Endothelial cell of umbilical vein (primary cell): Measurements from ENCODE around the gene CCDC190. TPM values are rescaled to one million over a fixed set of nuclear protein-coding genes. Genes with fewer than 3 reads are reported as not detected.

Experiments
- BruUV-seq: library from RNA; stranded (reverse); fragments of 400-500 nt; replicated peaks from 2 replicates; lab custom pipeline; 2021; lab: Mats Ljungman, UMichigan
- CTCF ChIA-PET: fragments of 300-600, 350-600 bp; sonication (Branson Sonifier 250); formaldehyde crosslinking; loops from one replicate; lab custom pipeline; 2021; ENCODE audit warnings: antibody characterized with exemption, inconsistent platforms; lab: Charles Lee
- POLR2A ChIA-PET: fragments of 300-600, 350-600 bp; sonication (Branson Sonifier 250); formaldehyde crosslinking; loops from one replicate; lab custom pipeline; 2021; ENCODE audit warnings: antibody characterized with exemption, inconsistent platforms; lab: Charles Lee
- DNase-seq: peaks from one replicate; pipeline ENCODE4 v3.0.0-alpha.2; 2011; ENCODE audit warnings: low read depth, low spot score
- FAIRE-seq: peaks from 2 replicates; lab custom pipeline; 2011; peaks lifted over from hg19 to GRCh38; lab: Jason Lieb, UNC
- H2AFZ ChIP-seq: 2 replicates; pipeline ENCODE4 v1.6.0; 2012; ENCODE audit warnings: low read depth, low read length, control low read depth, inconsistent platforms
- H3K27ac ChIP-seq: 2 replicates; pipeline ENCODE4 v1.5.1; 2011; ENCODE audit warnings: low read depth, mild to moderate bottlenecking, control low read depth, low read length, moderate library complexity; ENCODE audit not compliant: insufficient read depth
- H3K27me3 ChIP-seq, 2 experiments: 2 replicates each; pipeline versions ENCODE4 v1.6.0 to v1.6.1; 2011; ENCODE audit warnings: low read length in 2 of 2, mixed read lengths in 1 of 2; ENCODE audit not compliant: control insufficient read depth in 2 of 2, insufficient read depth in 2 of 2
- H3K36me3 ChIP-seq, 2 experiments: 2 replicates in 1 of 2; 3 replicates in 1 of 2; pipeline ENCODE4 v1.5.1; 2011; ENCODE audit warnings: low read length in 2 of 2, mild to moderate bottlenecking in 1 of 2, moderate library complexity in 1 of 2; ENCODE audit not compliant: control insufficient read depth in 2 of 2, insufficient read depth in 2 of 2; ENCODE audit errors: extremely low read depth in 1 of 2
- H3K4me1 ChIP-seq: 3 replicates; pipeline ENCODE4 v1.5.1; 2011; ENCODE audit warnings: mild to moderate bottlenecking, low read length; ENCODE audit not compliant: control insufficient read depth, insufficient read depth; ENCODE audit errors: extremely low read depth
- H3K4me2 ChIP-seq: 2 replicates; pipeline ENCODE4 v1.6.1; 2011; ENCODE audit warnings: low read length, control low read depth, mixed read lengths; ENCODE audit not compliant: insufficient read depth
- H3K4me3 ChIP-seq, 3 experiments: fragments of 200-600 bp in 1 of 3; sonication (generic), shearing (Covaris generic) in 1 of 3; replicated peaks in 1 of 3; 2 replicates each; pipeline ENCODE4 v1.5.1; 2011 to 2016; ENCODE audit warnings: control low read depth in 3 of 3, low read length in 3 of 3, mild to moderate bottlenecking in 2 of 3, inconsistent platforms in 1 of 3, low read depth in 1 of 3, moderate library complexity in 1 of 3; ENCODE audit not compliant: insufficient read depth in 1 of 3
- H3K79me2 ChIP-seq: 2 replicates; pipeline ENCODE4 v1.6.0; 2012; ENCODE audit warnings: low read length, inconsistent platforms; ENCODE audit not compliant: control insufficient read depth, insufficient read depth
- H3K9ac ChIP-seq: replicated peaks from 2 replicates; pipeline ENCODE3; 2011; ENCODE audit warnings: low read length, control low read depth; ENCODE audit not compliant: insufficient read depth; ENCODE audit errors: extremely low read depth
- H3K9me1 ChIP-seq: replicated peaks from 3 replicates; pipeline ENCODE4 v1.6.0; 2011; ENCODE audit warnings: mild to moderate bottlenecking, low read length; ENCODE audit not compliant: control insufficient read depth, insufficient read depth; ENCODE audit errors: extremely low read depth
- H3K9me3 ChIP-seq: replicated peaks from 2 replicates; pipeline ENCODE4 v1.5.1; 2012; ENCODE audit warnings: low read length, inconsistent platforms; ENCODE audit not compliant: control insufficient read depth, insufficient read depth
- H4K20me1 ChIP-seq: replicated peaks from 2 replicates; pipeline ENCODE3; 2011; ENCODE audit warnings: mild to moderate bottlenecking, low read length; ENCODE audit not compliant: control insufficient read depth, insufficient read depth; ENCODE audit errors: extremely low read depth
- CTCF ChIP-seq, 2 donors: IDR thresholded peaks; 1 replicate in 1 of 2; 2 replicates in 1 of 2; pipeline ENCODE4 v1.5.1; 2011; ENCODE audit warnings: low read length in 2 of 2, mild to moderate bottlenecking in 2 of 2, moderate library complexity in 2 of 2, control low read depth in 1 of 2, inconsistent platforms in 1 of 2, low read depth in 1 of 2; ENCODE audit not compliant: insufficient read depth in 1 of 2; ENCODE audit errors: extremely low read depth in 1 of 2
- EZH2 ChIP-seq: IDR thresholded peaks from 2 replicates; pipeline ENCODE4 v1.6.1; 2012; ENCODE audit warnings: borderline replicate concordance, low read depth, mild to moderate bottlenecking, moderate library complexity, low read length, inconsistent platforms; ENCODE audit not compliant: severe bottlenecking
- FOS ChIP-seq: IDR thresholded peaks from 2 replicates; pipeline ENCODE4 v1.6.1; 2011; ENCODE audit warnings: mild to moderate bottlenecking, low read length, moderate library complexity, borderline replicate concordance; ENCODE audit not compliant: insufficient read depth
- GATA2 ChIP-seq: IDR thresholded peaks from 2 replicates; pipeline ENCODE4 v1.7.0; 2011; ENCODE audit warnings: low read depth, mild to moderate bottlenecking, moderate library complexity, mixed read lengths, low read length; ENCODE audit not compliant: insufficient read length, insufficient read depth
- JUN ChIP-seq: IDR thresholded peaks from 2 replicates; pipeline ENCODE4 v1.6.1; 2011; ENCODE audit warnings: borderline replicate concordance, low read depth; ENCODE audit not compliant: insufficient read length, insufficient read depth
- MYC ChIP-seq: IDR thresholded peaks from one replicate; pipeline ENCODE4 v1.6.1; 2011; ENCODE audit warnings: mild to moderate bottlenecking, low read depth, low read length
- POLR2AphosphoS5 ChIP-seq: IDR thresholded peaks from 2 replicates; pipeline ENCODE4 v1.6.1; 2012; ENCODE audit warnings: low read depth, mild to moderate bottlenecking, control low read depth, low read length, moderate library complexity; ENCODE audit not compliant: insufficient read depth
- dilution Hi-C: fragments of 300-500 bp; cut with MboI; formaldehyde crosslinking; loops from one replicate; pipeline ENCODE4 v1.15.0; 2019; ENCODE audit warnings: low sequenced_read_pairs; ENCODE audit not compliant: extremely low pct_ligation_motif_present
- intact Hi-C: fragments of 100-400 bp; cut with micrococcal nuclease; formaldehyde crosslinking; loops from one replicate; pipeline ENCODE4 v1.10.0; 2022
- polyA plus RNA-seq, 4 experiments: library from polyadenylated mRNA; depleted of rRNA in 3 of 4; stranded (reverse) in 3 of 4; unstranded in 1 of 4; fragments of >200 nt; gene quantifications; 2 replicates each; pipeline versions ENCODE4 v1.2.1 to v1.2.3, GENCODE V29; 2011 to 2012; ENCODE audit warnings: missing spikeins in 1 of 4
- total RNA-seq: library from RNA; stranded (reverse); gene quantifications from 2 replicates; pipeline ENCODE4 v1.2.3, GENCODE V29; 2021
- TF ChIP-seq, protein P1 (sequence below): IDR thresholded peaks from 2 replicates; pipeline ENCODE4 v1.6.1; 2011; ENCODE audit not compliant: insufficient read depth, insufficient read length

The CCDC190 gene
- total and polyA plus RNA-seq, 2 donors (not counting 3 experiments of a cell fraction or from before 2014, with no cell fraction given), result 3.7 to 9.0 TPM

- Histone ChIP-seq H3K9ac (no peak overlapping the region), H3K9me3 (no peaks in the 10 kb centered on the region), H3K4me2 (no peak overlapping the region), H3K9me1 (no peaks in the 10 kb centered on the region), H3K4me1 (peaks cover 48% of the 10 kb centered on the region), H3K36me3 (no peaks in the 10 kb centered on the region), H2AFZ (no peak overlapping the region), H3K4me3 (no peak overlapping the region), H3K27me3 (no peaks in the 10 kb centered on the region), H3K27ac (peak overlapping the region; percentile 93), H4K20me1 (no peaks in the 10 kb centered on the region), H3K79me2 (no peaks in the 10 kb centered on the region)
- ChIA-PET CTCF (interaction anchor here (1.1 to 9.7 kb wide), 9 partner anchors 11 to 457 kb away, joined by 3 to 65 read pairs (median 12); partner anchors contain the start of gene RGS4), POLR2A (interaction anchor here (4.0 kb wide), 1 partner anchor 14 kb away, joined by 10 read pairs; no protein-coding TSS in a partner anchor)
- DNase-seq (no peak), FAIRE-seq (no peak)
- BruUV-seq, result no TSS peak
- TF ChIP-seq FOS (no peak), GATA2 (no peak), JUN (no peak), POLR2AphosphoS5 (no peak), CTCF (IDR thresholded peaks at IDR 0.05; ENCODE audit: extremely low read depth in 1 of 2, insufficient read depth in 1 of 2, low read depth in 1 of 2, low read length in 2 of 2) (no peak), MYC (no peak), EZH2 (no peak)
- TF ChIP-seq, protein P1, sequence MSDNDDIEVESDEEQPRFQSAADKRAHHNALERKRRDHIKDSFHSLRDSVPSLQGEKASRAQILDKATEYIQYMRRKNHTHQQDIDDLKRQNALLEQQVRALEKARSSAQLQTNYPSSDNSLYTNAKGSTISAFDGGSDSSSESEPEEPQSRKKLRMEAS, result no peak
- dilution Hi-C loops (loop anchor here (25.0 kb wide), 1 partner anchor 203 kb away; the partner anchor contains the start of gene RGS4), intact Hi-C loops (no loop called here)
Observed at GRCh38 chr1:162859191-162859590, 1.8 kb downstream of the CCDC190 start.
